ENCODE data around the gene DHDH.

DHDH gene

GRCh38 chr19:48934837-48935236 lies 1.3 kb downstream of the DHDH start:
- no peak for TF ChIP-seq CTCF (IDR thresholded peaks at IDR 0.05; ENCODE audit: low read depth, low read length)
- DNase-seq (ENCODE audit: extremely low read depth, low read depth): no peak

DNA sequence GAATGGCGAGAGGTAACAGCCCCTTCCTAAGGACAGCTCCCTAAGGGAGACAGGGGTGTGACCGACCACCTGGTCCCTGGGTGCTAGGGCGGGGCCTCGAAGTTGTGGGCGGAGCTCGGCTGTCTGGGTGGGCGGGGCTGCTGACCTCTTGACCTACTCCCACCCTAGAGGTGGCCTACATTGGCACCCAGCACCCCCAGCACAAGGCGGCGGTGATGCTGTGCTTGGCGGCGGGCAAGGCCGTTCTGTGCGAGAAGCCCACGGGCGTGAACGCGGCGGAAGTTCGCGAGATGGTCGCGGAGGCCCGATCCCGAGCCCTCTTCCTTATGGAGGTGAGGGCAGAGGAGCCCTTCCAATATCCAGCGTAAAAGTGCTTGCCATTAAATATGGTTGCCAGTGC lies 2.4 kb downstream of the DHDH start:
- TF ChIP-seq CTCF (IDR thresholded peaks at IDR 0.05; ENCODE audit: low read depth, low read length): no peak
- no peak for DNase-seq (ENCODE audit: extremely low read depth, low read depth)

DNA sequence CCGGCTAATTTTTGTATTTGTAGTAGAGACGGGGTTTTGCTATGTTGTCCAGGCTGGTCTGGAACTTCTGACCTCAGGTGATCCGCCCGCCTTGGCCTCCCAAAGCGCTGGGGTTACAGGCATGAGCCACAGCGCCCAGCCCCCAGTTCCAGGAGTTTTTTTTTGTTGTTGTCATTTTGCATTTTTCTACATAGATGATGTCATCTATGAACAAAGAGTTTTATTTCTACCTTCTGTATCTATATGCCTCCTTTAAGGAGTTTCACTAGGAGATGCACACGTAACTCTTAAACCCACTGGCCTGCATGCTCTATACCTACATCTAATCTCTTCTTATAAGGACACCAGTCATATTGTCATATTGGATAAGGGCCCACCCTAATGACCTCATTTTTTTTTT lies 4.8 kb downstream of the DHDH start:
- no peak for DNase-seq (ENCODE audit: extremely low read depth, low read depth)
- TF ChIP-seq CTCF (IDR thresholded peaks at IDR 0.05; ENCODE audit: low read depth, low read length): no peak

DNA sequence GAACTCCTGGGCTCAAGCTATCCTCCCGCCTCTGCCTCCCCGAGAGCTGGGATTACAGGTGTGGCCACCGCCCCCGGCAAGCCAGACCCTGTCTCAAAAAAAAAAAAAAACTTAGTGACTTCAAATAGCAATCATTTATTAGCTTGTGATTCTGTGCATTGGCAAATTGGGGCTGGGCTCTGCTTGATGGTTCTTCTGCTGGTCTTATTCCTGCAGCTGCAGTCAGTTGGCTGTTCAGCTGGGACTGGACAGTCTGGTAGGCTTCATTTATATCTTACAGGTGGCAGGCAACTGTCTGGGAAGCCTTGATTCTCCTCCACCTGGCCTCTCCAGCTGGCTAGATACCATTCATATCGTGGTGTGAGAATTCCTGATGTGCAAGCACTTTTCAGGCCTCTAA lies 7.4 kb downstream of the DHDH start:
- no peak for DNase-seq (ENCODE audit: extremely low read depth, low read depth)
- TF ChIP-seq CTCF (IDR thresholded peaks at IDR 0.05; ENCODE audit: low read depth, low read length): no peak

GRCh38 chr19:48943081-48943480 lies 9.6 kb downstream of the DHDH start:
- DNase-seq (ENCODE audit: extremely low read depth, low read depth): no peak
- no peak for TF ChIP-seq CTCF (IDR thresholded peaks at IDR 0.05; ENCODE audit: low read depth, low read length)

- no peak for TF ChIP-seq CTCF (IDR thresholded peaks at IDR 0.05; ENCODE audit: low read depth, low read length)
- no peak for DNase-seq (ENCODE audit: extremely low read depth, low read depth)
Measured at GRCh38 chr19:48945415-48945814, 11.9 kb downstream of the DHDH start.

DNA sequence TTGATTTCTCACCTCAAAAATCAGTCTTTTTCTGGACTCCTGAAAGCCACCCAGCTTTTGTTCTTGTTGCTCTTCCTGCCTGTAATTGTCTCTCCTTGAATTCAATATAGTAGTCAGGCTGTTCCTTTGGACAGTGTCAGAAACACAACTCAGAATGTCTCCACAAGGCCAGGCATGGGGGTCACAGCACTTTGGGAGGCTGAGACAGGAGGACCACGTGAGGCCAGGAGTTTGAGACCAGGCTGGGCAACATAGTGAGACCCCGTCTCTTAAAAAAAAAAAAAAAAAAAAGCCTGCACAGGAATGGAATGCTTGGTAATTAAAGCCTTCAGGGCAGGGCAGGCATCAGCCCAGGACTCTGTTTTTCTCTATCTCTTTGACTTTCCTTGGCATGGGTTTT lies 12.3 kb downstream of the DHDH start:
- no peak for TF ChIP-seq CTCF (IDR thresholded peaks at IDR 0.05; ENCODE audit: low read depth, low read length)
- DNase-seq (ENCODE audit: extremely low read depth, low read depth): no peak
